Measurements from ENCODE around the gene DNM3. TPM values are rescaled to one million over a fixed set of nuclear protein-coding genes. Genes with fewer than 3 reads are reported as not detected.

The DNM3 gene
- total and polyA plus RNA-seq, 2 of the 8 experiments (the other 6 are each of a cell fraction or from before 2014, with no cell fraction given) = 2.0 to 8.5 TPM

DNA sequence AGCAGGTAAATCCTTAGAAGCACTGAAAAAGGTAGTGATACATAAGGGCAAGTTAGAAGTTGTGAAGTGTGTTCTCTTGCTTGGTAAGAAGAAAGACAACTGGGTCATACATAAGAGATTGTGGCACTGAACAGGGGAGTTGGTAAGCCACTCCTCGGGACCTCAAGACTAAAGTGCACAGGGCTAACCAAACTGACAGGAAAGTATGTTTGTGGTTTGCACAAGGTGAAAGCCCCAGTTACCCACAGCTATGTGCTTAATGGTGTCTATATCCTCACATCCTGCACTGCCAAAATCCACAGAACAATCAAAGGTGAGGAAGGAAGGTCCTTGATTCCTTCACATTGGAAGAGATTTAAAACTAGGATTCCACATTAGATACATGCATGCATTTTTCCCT lies 276.5 kb downstream of the DNM3 start:
- Histone ChIP-seq H3K4me2 (ENCODE audit: insufficient read depth in 1 of 2, low read depth in 2 of 2, low read length in 2 of 2) (no peak overlapping the region), H3K56ac (replicated peaks; ENCODE audit: insufficient read length, low read depth, low read length) (no peak overlapping the region), H3K79me1 (ENCODE audit: low read depth, low read length) (no peaks in the 10 kb centered on the region), H2AK5ac (ENCODE audit: low read depth, low read length) (no peak overlapping the region), H2BK12ac (ENCODE audit: low read depth, low read length) (no peak overlapping the region), H2BK15ac (ENCODE audit: low read length) (no peak overlapping the region), H3K9ac (replicated peaks in 1 of 4; ENCODE audit: extremely low read depth in 1 of 4, low read depth in 3 of 4, low read length in 3 of 4) (no peak overlapping the region), H3K18ac (ENCODE audit: extremely low read depth, low read length) (no peak overlapping the region), H3K4me3 (ENCODE audit: extremely low read depth in 1 of 4, insufficient read depth in 2 of 4, low read depth in 3 of 4, low read length in 4 of 4) (no peak overlapping the region), H3K23ac (ENCODE audit: insufficient read length) (no peak overlapping the region), H2AFZ (ENCODE audit: low read length) (no peak overlapping the region), H4K20me1 (replicated peaks in 1 of 2; ENCODE audit: control insufficient read depth in 1 of 2, insufficient read depth in 2 of 2, low read length in 2 of 2) (no peaks in the 10 kb centered on the region), H3K9me3 (ENCODE audit: insufficient read depth in 2 of 2, low read depth in 1 of 2, low read length in 1 of 2) (no peaks in the 10 kb centered on the region), H3K4me1 (replicated peaks in 1 of 4; ENCODE audit: control insufficient read depth in 3 of 4, insufficient read depth in 4 of 4, low read length in 3 of 4) (no peaks in the 10 kb centered on the region), H3K27me3 (replicated peaks in 1 of 4; ENCODE audit: control insufficient read depth in 3 of 4, extremely low read depth in 1 of 4, insufficient read depth in 3 of 4, low read length in 3 of 4) (no peaks in the 10 kb centered on the region), H3K14ac (ENCODE audit: insufficient read length) (no peak overlapping the region), H3K23me2 (ENCODE audit: low read depth, low read length) (no peaks in the 10 kb centered on the region), H4K91ac (replicated peaks; ENCODE audit: insufficient read length, low read length) (no peak overlapping the region), H2BK120ac (replicated peaks; ENCODE audit: low read depth, low read length) (no peak overlapping the region), H4K5ac (ENCODE audit: insufficient read length, low read depth, low read length) (no peak overlapping the region), H3K36me3 (ENCODE audit: control insufficient read depth in 2 of 4, insufficient read depth in 4 of 4, low read length in 3 of 4) (no peaks in the 10 kb centered on the region), H4K8ac (ENCODE audit: extremely low read depth, insufficient read depth, low read length) (no peak overlapping the region), H2BK5ac (ENCODE audit: low read depth, low read length) (no peak overlapping the region), H3K79me2 (ENCODE audit: control insufficient read depth in 1 of 2, insufficient read depth in 2 of 2, low read length in 2 of 2) (no peaks in the 10 kb centered on the region), H3K4ac (replicated peaks; ENCODE audit: insufficient read length, low read depth, low read length) (no peak overlapping the region), H2BK20ac (ENCODE audit: low read length) (no peak overlapping the region), H3K27ac (ENCODE audit: low read depth, low read length) (no peak overlapping the region)
- ChIA-PET CTCF (ENCODE audit: partially characterized antibody) (interaction anchor here (0.6 to 1.5 kb wide), 4 partner anchors 112 to 428 kb away, joined by 3 to 4 read pairs (median 3); no protein-coding TSS in a partner anchor), POLR2A (ENCODE audit: partially characterized antibody) (no interaction called here)
- TF ChIP-seq, protein P1, sequence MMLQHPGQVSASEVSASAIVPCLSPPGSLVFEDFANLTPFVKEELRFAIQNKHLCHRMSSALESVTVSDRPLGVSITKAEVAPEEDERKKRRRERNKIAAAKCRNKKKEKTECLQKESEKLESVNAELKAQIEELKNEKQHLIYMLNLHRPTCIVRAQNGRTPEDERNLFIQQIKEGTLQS (IDR thresholded peaks at IDR 0.05; ENCODE audit: insufficient read depth, low read depth, low read length) = no peak
- TF ChIP-seq SIN3A (conservative IDR thresholded peaks at IDR 0.05 in 1 of 2, IDR thresholded peaks at IDR 0.05 in 1 of 2; ENCODE audit: low read depth in 1 of 2, low read length in 2 of 2) (no peak), CHD1 (IDR thresholded peaks at IDR 0.05; ENCODE audit: low read depth, low read length) (no peak), SP1 (IDR thresholded peaks at IDR 0.05; ENCODE audit: low read depth, low read length) (no peak), CBX8 (IDR thresholded peaks at IDR 0.05; ENCODE audit: borderline replicate concordance, low read depth, low read length) (no peak), CBX5 (IDR thresholded peaks at IDR 0.05; ENCODE audit: low read depth, low read length) (no peak), TAF7 (optimal IDR thresholded peaks at IDR 0.05; ENCODE audit: borderline replicate concordance, low read depth, low read length) (no peak), ASH2L (IDR thresholded peaks at IDR 0.05; ENCODE audit: low read length) (no peak), POU5F1 (IDR thresholded peaks at IDR 0.05; ENCODE audit: low read depth, low read length) (no peak)
- 75% methylated on average over 1 of the region's 1 CpG; no CpG with 5 or more reads in 1 of the 2 experiments for WGBS, 2 experiments (ENCODE audit: extremely low coverage in 1 of 2, insufficient coverage in 1 of 2, insufficient read length in 1 of 2, insufficient replicate concordance in 2 of 2, low coverage in 1 of 2, low lambda C conversion rate in 2 of 2, missing lambda C conversion rate in 1 of 2)
- no peak for FAIRE-seq
- DNase-seq (ENCODE audit: low read depth in 1 of 2, low spot score in 2 of 2) = no peak

All from H1 (cell line).